Uterus (tissue), 2 donors: Measurements from ENCODE around the gene RPS15.

Experiments used
- CTCF ChIP-seq, 4 experiments: fragments of 200-600 bp in 2 of 4; fragments of 450-650 bp in 2 of 4; sonication (generic) in 2 of 4; IDR thresholded peaks; one replicate each; pipeline ENCODE4 v1.5.1; 2016 to 2019; ENCODE audit warnings: antibody characterized with exemption in 4 of 4, mild to moderate bottlenecking in 2 of 4, moderate library complexity in 1 of 4
- POLR2A ChIP-seq, 2 donors: fragments of 450-650 bp; IDR thresholded peaks; one replicate each; pipeline ENCODE4 v1.6.1; 2016; ENCODE audit warnings: antibody characterized with exemption in 2 of 2, mild to moderate bottlenecking in 1 of 2, moderate library complexity in 1 of 2

- TF ChIP-seq CTCF (IDR thresholded peaks at IDR 0.05) (no peak), POLR2A (IDR thresholded peaks at IDR 0.05) (no peak)
Observed at GRCh38 chr19:1422943-1423342, 15.3 kb upstream of the RPS15 start.
